WTC11 (cell line): ENCODE results near the gene CORIN. TPM values are rescaled to one million over a fixed set of nuclear protein-coding genes. Genes with fewer than 3 reads are reported as not detected.

Experiments used
- ATAC-seq: fragments of 200-7000 bp; cut with Tn5 transposase; 2 replicates; pipeline ENCODE4 v1.10.0; 2021; ENCODE audit warnings: mild to moderate bottlenecking, moderate library complexity
- CTCF ChIA-PET: fragments of 300-600 bp; sonication (Branson Sonifier 250); formaldehyde crosslinking; loops from one replicate; lab custom pipeline; 2021; ENCODE audit warnings: antibody characterized with exemption; lab: Charles Lee
- POLR2A ChIA-PET: fragments of 350-600 bp; sonication (Branson Sonifier 250); formaldehyde crosslinking; loops from one replicate; lab custom pipeline; 2021; ENCODE audit warnings: antibody characterized with exemption; lab: Charles Lee
- DNase-seq: peaks from one replicate; pipeline ENCODE4 v3.0.0; 2021; ENCODE audit warnings: low spot score
- H3K27ac Mint-ChIP-seq: 2 replicates; pipeline ENCODE4 v1.8.0; 2021; ENCODE audit warnings: mixed read lengths
- H3K27me3 Mint-ChIP-seq: 2 replicates; pipeline ENCODE4 v1.8.0; 2021; ENCODE audit warnings: low read depth, mild to moderate bottlenecking, moderate library complexity, mixed read lengths
- H3K36me3 Mint-ChIP-seq: 2 replicates; pipeline ENCODE4 v1.8.0; 2021; ENCODE audit warnings: mixed read lengths
- H3K4me1 Mint-ChIP-seq: 2 replicates; pipeline ENCODE4 v1.8.0; 2022; ENCODE audit warnings: mixed read lengths
- H3K4me3 Mint-ChIP-seq: 2 replicates; pipeline ENCODE4 v1.8.0; 2021; ENCODE audit warnings: mild to moderate bottlenecking, moderate library complexity, mixed read lengths
- H3K9me3 Mint-ChIP-seq: 2 replicates; pipeline ENCODE4 v1.8.0; 2021; ENCODE audit warnings: mixed read lengths
- ATF1 ChIP-seq: sonication (generic); formaldehyde crosslinking; IDR thresholded peaks from 2 replicates; pipeline ENCODE4 v1.8.1; 2023; ENCODE audit warnings: mild to moderate bottlenecking, moderate library complexity, missing genetic modification reagents
- CBFB ChIP-seq: sonication (generic); formaldehyde crosslinking; IDR thresholded peaks from 2 replicates; pipeline ENCODE4 v1.8.1; 2022; ENCODE audit warnings: mild to moderate bottlenecking, low read depth, missing genetic modification reagents
- CREB1 ChIP-seq: sonication (generic); formaldehyde crosslinking; IDR thresholded peaks from 2 replicates; pipeline ENCODE4 v1.8.0; 2023; ENCODE audit warnings: mild to moderate bottlenecking, missing genetic modification reagents
- CREM ChIP-seq: sonication (generic); formaldehyde crosslinking; IDR thresholded peaks from 2 replicates; pipeline ENCODE4 v1.8.1; 2022; ENCODE audit warnings: mild to moderate bottlenecking, missing genetic modification reagents, moderate library complexity
- EMX1 ChIP-seq: fragments of 250-450 bp; sonication (Bioruptor Pico); IDR thresholded peaks from 2 replicates; pipeline ENCODE4 v1.8.0; 2021; ENCODE audit warnings: mild to moderate bottlenecking
- ESRRA ChIP-seq: sonication (generic); formaldehyde crosslinking; IDR thresholded peaks from 2 replicates; pipeline ENCODE4 v1.8.1; 2022; ENCODE audit warnings: mild to moderate bottlenecking, missing genetic modification reagents, borderline replicate concordance
- GABPB1 ChIP-seq: sonication (generic); formaldehyde crosslinking; IDR thresholded peaks from 2 replicates; pipeline ENCODE4 v1.8.1; 2023; ENCODE audit warnings: mild to moderate bottlenecking, missing genetic modification reagents
- GRHL2 ChIP-seq: fragments of 250-450 bp; sonication (Bioruptor Pico); IDR thresholded peaks from 2 replicates; pipeline ENCODE4 v1.8.0; 2022; ENCODE audit warnings: mild to moderate bottlenecking, moderate library complexity; ENCODE audit not compliant: insufficient replicate concordance, severe bottlenecking
- NFATC4 ChIP-seq: fragments of 250-450 bp; sonication (Bioruptor Pico); IDR thresholded peaks from 2 replicates; pipeline ENCODE4 v1.9.0; 2021; ENCODE audit warnings: mild to moderate bottlenecking
- NFYB ChIP-seq: sonication (generic); formaldehyde crosslinking; conservative IDR thresholded peaks from 2 replicates; pipeline ENCODE4 v1.8.0; 2022; ENCODE audit warnings: low read depth, missing genetic modification reagents
- RELA ChIP-seq: sonication (generic); formaldehyde crosslinking; IDR thresholded peaks from 2 replicates; pipeline ENCODE4 v1.8.1; 2022; ENCODE audit warnings: missing genetic modification reagents, mild to moderate bottlenecking, borderline replicate concordance
- SMAD4 ChIP-seq: sonication (generic); formaldehyde crosslinking; IDR thresholded peaks from 2 replicates; pipeline ENCODE4 v1.8.0; 2022; ENCODE audit warnings: mild to moderate bottlenecking, missing genetic modification reagents
- SOX15 ChIP-seq: fragments of 250-450 bp; sonication (Bioruptor Pico); IDR thresholded peaks from 2 replicates; pipeline ENCODE4 v1.9.0; 2021; ENCODE audit warnings: mild to moderate bottlenecking
- TEAD1 ChIP-seq: sonication (generic); formaldehyde crosslinking; IDR thresholded peaks from 2 replicates; pipeline ENCODE4 v1.8.0; 2022; ENCODE audit warnings: mild to moderate bottlenecking, missing genetic modification reagents
- ZNF219 ChIP-seq: sonication (generic); formaldehyde crosslinking; IDR thresholded peaks from 2 replicates; pipeline ENCODE4 v1.8.0; 2023; ENCODE audit warnings: missing genetic modification reagents, mild to moderate bottlenecking, borderline replicate concordance
- total RNA-seq: library from RNA; stranded (reverse); gene quantifications from 3 replicates; pipeline ENCODE4 v1.2.3, GENCODE V29; 2021
- TF ChIP-seq, protein P1 (sequence below): fragments of 250-450 bp; sonication (Bioruptor Pico); conservative IDR thresholded peaks from 2 replicates; pipeline ENCODE4 v1.9.0; 2021; ENCODE audit warnings: mild to moderate bottlenecking
- TF ChIP-seq, protein P2 (sequence below): sonication (generic); formaldehyde crosslinking; IDR thresholded peaks from 2 replicates; pipeline ENCODE4 v1.8.1; 2022; ENCODE audit warnings: low read depth, mild to moderate bottlenecking, moderate library complexity, missing genetic modification reagents, borderline replicate concordance
- TF ChIP-seq, protein P3 (sequence below): fragments of 200-600 bp; IDR thresholded peaks from 2 replicates; pipeline ENCODE4 v1.8.0; 2022; ENCODE audit warnings: antibody characterized with exemption
- TF ChIP-seq, protein P4 (sequence below): sonication (generic); formaldehyde crosslinking; IDR thresholded peaks from 2 replicates; pipeline ENCODE4 v1.8.1; 2023; ENCODE audit warnings: mild to moderate bottlenecking, missing genetic modification reagents, borderline replicate concordance
- TF ChIP-seq, protein P5 (sequence below): sonication (generic); formaldehyde crosslinking; IDR thresholded peaks from 2 replicates; pipeline ENCODE4 v1.8.0; 2022; ENCODE audit warnings: mild to moderate bottlenecking, missing genetic modification reagents

Gene CORIN
- total RNA-seq, 1 experiment from 2014 or later = 0.33 TPM

DNA sequence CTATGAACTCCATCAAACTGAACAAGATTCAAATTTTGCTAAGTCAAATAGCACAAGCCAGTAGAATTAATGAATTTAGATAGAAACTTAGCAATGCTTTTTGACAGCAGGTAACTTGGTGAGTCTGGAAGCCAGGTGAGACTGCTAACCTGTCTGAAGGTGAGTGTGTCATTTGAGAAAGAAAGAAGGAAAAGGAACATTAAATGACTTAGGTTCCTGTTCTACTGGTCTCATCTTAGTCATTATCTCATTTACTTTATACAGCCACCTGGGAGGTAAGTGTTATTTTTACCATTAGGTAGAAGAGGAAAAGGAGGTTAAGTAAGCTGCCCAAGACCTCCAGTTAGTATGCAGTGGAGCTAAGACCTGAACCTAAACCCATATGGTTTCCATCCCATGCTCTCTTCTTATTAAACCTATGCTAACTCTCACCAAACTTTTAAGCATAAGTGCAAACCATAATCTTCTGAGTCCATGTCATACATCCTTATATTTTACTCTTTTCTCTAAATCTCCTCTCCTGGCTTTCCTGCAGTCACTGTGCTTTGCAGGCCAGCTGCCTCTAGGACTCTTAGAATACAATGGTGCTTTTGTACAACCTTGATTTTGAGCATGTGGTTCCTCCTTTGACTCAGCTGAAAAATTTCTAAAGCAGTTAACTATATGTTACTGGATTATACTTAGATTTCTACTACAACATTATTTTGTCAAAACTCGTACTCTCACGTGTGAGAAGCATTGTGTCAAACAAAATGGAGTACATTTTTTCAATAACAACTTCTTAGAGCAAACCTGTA lies 284.3 kb downstream of the CORIN start:
- no peaks in the 10 kb centered on the region for H3K4me1 Mint-ChIP-seq
- ATAC-seq = no peak
- TF ChIP-seq TEAD1 (CRISPR knock-in tag) (no peak), ATF1 (CRISPR knock-in tag) (no peak), NFYB (no peak), ZNF219 (CRISPR knock-in tag) (no peak), SMAD4 (CRISPR knock-in tag) (no peak), EMX1 (CRISPR knock-in tag) (no peak), CBFB (no peak), GRHL2 (CRISPR knock-in tag) (no peak)
- TF ChIP-seq, protein P1, sequence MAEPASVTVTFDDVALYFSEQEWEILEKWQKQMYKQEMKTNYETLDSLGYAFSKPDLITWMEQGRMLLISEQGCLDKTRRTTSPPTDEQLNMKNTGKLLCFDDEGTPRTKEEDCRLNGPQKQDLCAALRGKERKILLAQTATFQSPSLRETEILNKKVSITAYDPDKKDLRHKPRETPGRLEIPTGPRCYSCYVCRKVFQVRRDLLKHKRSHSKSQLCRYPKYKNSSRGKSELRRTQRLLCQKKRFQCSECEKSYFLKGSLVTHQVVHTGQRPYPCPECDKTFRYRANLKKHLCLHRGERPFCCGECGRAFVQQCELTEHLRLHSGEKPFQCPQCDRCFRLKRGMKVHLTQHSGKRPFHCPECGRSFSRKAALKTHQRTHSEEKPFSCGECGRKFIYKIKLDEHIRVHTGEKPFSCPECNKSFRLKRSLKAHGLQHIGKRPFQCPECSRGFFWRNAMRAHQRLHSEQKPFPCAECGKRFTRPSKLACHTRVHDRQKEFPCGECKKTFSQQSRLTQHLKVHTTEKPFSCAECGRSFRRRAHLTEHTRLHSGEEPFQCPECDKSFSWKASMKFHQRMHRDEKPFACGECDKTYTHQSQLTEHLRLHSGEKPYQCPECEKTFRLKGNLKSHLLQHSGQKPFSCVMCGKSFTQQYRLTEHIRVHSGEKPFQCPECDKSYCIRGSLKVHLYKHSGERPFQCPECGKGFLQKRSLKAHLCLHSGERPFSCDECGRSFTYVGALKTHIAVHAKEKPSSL (CRISPR knock-in tag) = no peak
- TF ChIP-seq, protein P2, sequence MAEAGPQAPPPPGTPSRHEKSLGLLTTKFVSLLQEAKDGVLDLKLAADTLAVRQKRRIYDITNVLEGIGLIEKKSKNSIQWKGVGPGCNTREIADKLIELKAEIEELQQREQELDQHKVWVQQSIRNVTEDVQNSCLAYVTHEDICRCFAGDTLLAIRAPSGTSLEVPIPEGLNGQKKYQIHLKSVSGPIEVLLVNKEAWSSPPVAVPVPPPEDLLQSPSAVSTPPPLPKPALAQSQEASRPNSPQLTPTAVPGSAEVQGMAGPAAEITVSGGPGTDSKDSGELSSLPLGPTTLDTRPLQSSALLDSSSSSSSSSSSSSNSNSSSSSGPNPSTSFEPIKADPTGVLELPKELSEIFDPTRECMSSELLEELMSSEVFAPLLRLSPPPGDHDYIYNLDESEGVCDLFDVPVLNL (CRISPR knock-in tag) = no peak
- H3K27me3 Mint-ChIP-seq = no peaks in the 10 kb centered on the region
- CTCF ChIA-PET = no interaction called here
- H3K4me3 Mint-ChIP-seq = no peak overlapping the region
- H3K27ac Mint-ChIP-seq = no peak overlapping the region
- POLR2A ChIA-PET = no interaction called here
- H3K9me3 Mint-ChIP-seq = peaks cover 3% of the 10 kb centered on the region; the same call in 1 of the 2 replicates
- H3K36me3 Mint-ChIP-seq = no peaks in the 10 kb centered on the region
- no peak for DNase-seq

DNA sequence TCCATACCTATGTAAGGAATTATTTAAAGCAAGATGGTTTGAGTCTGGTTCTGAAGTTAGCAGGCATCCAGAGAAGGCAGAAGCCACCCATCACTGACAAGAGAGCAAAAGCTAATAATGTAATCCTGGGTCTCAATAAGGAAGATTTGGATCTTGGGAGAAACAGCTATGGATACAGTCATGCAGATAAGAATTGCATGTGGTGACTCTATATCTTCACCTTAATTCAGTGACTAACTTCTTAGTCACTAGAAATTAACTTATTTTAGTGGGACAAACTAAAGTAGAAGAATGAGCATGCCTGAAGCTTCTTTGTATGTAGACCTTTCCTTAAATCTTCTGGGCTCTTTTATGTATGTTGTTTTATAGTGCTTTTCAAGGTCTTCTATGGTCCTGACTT lies 286.2 kb downstream of the CORIN start:
- DNase-seq (no peak), ATAC-seq (no peak)
- no peak overlapping the region for H3K27ac Mint-ChIP-seq
- CTCF ChIA-PET = no interaction called here
- H3K4me3 Mint-ChIP-seq = no peak overlapping the region
- peaks cover 3% of the 10 kb centered on the region; the same call in 1 of the 2 replicates for H3K9me3 Mint-ChIP-seq
- H3K27me3 Mint-ChIP-seq = no peaks in the 10 kb centered on the region
- no peaks in the 10 kb centered on the region for H3K36me3 Mint-ChIP-seq
- POLR2A ChIA-PET = no interaction called here
- no peaks in the 10 kb centered on the region for H3K4me1 Mint-ChIP-seq
- TF ChIP-seq, protein P3, sequence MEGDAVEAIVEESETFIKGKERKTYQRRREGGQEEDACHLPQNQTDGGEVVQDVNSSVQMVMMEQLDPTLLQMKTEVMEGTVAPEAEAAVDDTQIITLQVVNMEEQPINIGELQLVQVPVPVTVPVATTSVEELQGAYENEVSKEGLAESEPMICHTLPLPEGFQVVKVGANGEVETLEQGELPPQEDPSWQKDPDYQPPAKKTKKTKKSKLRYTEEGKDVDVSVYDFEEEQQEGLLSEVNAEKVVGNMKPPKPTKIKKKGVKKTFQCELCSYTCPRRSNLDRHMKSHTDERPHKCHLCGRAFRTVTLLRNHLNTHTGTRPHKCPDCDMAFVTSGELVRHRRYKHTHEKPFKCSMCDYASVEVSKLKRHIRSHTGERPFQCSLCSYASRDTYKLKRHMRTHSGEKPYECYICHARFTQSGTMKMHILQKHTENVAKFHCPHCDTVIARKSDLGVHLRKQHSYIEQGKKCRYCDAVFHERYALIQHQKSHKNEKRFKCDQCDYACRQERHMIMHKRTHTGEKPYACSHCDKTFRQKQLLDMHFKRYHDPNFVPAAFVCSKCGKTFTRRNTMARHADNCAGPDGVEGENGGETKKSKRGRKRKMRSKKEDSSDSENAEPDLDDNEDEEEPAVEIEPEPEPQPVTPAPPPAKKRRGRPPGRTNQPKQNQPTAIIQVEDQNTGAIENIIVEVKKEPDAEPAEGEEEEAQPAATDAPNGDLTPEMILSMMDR = no peak
- TF ChIP-seq, protein P4, sequence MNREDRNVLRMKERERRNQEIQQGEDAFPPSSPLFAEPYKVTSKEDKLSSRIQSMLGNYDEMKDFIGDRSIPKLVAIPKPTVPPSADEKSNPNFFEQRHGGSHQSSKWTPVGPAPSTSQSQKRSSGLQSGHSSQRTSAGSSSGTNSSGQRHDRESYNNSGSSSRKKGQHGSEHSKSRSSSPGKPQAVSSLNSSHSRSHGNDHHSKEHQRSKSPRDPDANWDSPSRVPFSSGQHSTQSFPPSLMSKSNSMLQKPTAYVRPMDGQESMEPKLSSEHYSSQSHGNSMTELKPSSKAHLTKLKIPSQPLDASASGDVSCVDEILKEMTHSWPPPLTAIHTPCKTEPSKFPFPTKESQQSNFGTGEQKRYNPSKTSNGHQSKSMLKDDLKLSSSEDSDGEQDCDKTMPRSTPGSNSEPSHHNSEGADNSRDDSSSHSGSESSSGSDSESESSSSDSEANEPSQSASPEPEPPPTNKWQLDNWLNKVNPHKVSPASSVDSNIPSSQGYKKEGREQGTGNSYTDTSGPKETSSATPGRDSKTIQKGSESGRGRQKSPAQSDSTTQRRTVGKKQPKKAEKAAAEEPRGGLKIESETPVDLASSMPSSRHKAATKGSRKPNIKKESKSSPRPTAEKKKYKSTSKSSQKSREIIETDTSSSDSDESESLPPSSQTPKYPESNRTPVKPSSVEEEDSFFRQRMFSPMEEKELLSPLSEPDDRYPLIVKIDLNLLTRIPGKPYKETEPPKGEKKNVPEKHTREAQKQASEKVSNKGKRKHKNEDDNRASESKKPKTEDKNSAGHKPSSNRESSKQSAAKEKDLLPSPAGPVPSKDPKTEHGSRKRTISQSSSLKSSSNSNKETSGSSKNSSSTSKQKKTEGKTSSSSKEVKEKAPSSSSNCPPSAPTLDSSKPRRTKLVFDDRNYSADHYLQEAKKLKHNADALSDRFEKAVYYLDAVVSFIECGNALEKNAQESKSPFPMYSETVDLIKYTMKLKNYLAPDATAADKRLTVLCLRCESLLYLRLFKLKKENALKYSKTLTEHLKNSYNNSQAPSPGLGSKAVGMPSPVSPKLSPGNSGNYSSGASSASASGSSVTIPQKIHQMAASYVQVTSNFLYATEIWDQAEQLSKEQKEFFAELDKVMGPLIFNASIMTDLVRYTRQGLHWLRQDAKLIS (CRISPR knock-in tag) = no peak
- TF ChIP-seq GABPB1 (CRISPR knock-in tag) = no peak
- TF ChIP-seq, protein P2 (CRISPR knock-in tag) = no peak
- TF ChIP-seq, protein P5, sequence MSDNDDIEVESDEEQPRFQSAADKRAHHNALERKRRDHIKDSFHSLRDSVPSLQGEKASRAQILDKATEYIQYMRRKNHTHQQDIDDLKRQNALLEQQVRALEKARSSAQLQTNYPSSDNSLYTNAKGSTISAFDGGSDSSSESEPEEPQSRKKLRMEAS = no peak
- no peak for TF ChIP-seq ESRRA (CRISPR knock-in tag)
- TF ChIP-seq, protein P1 (CRISPR knock-in tag) = no peak
- no peak for TF ChIP-seq CREB1
- TF ChIP-seq NFATC4 = no peak
- TF ChIP-seq SOX15 (CRISPR knock-in tag) = no peak
- TF ChIP-seq CREM (CRISPR knock-in tag) = no peak
- TF ChIP-seq RELA (CRISPR knock-in tag) = no peak
